Lung (tissue), 12 donors: ENCODE data around the gene NASP. TPM values are rescaled to one million over a fixed set of nuclear protein-coding genes. Genes with fewer than 3 reads are reported as not detected.

ENCODE experiments used
- ATAC-seq: fragments of 200-7000 bp; cut with Tn5 transposase; one replicate; pipeline ENCODE4 v1.9.1; 2020; ENCODE audit warnings: moderate number of reproducible peaks; ENCODE audit not compliant: insufficient read depth, low FRiP score
- DNase-seq, 3 donors: peaks; one replicate each; pipeline ENCODE4 v3.0.0-alpha.2; 2013 to 2017
- H3K27ac ChIP-seq, 2 donors: one replicate each; pipeline ENCODE4 v1.5.1; 2013; ENCODE audit warnings: mild to moderate bottlenecking in 2 of 2, moderate library complexity in 2 of 2, control low read depth in 1 of 2, inconsistent platforms in 1 of 2, low read depth in 1 of 2, low read length in 1 of 2
- H3K27me3 ChIP-seq, 3 donors: one replicate each; pipeline ENCODE4 v1.5.1; 2013; ENCODE audit warnings: low read length in 2 of 3; ENCODE audit not compliant: control insufficient read depth in 3 of 3, insufficient read depth in 3 of 3
- H3K36me3 ChIP-seq, 4 donors: one replicate each; pipeline ENCODE4 v1.5.1; 2013; ENCODE audit warnings: low read length in 4 of 4, mild to moderate bottlenecking in 1 of 4, moderate library complexity in 1 of 4; ENCODE audit not compliant: control insufficient read depth in 4 of 4, insufficient read depth in 4 of 4
- H3K4me1 ChIP-seq, 5 donors: one replicate each; pipeline ENCODE4 v1.5.1; 2013; ENCODE audit warnings: low read length in 5 of 5, mild to moderate bottlenecking in 2 of 5, moderate library complexity in 1 of 5; ENCODE audit not compliant: control insufficient read depth in 5 of 5, insufficient read depth in 5 of 5
- H3K4me3 ChIP-seq: one replicate; pipeline ENCODE4 v1.5.1; 2013; ENCODE audit warnings: mild to moderate bottlenecking, control low read depth, moderate library complexity
- H3K9ac ChIP-seq, 2 donors: one replicate each; pipeline ENCODE4 v1.5.1; 2013; ENCODE audit warnings: low read length in 2 of 2, control low read depth in 1 of 2; ENCODE audit not compliant: insufficient read depth in 1 of 2
- H3K9me3 ChIP-seq, 4 donors: one replicate each; pipeline ENCODE4 v1.5.1; 2013; ENCODE audit warnings: low read length in 3 of 4, mild to moderate bottlenecking in 1 of 4, moderate library complexity in 1 of 4; ENCODE audit not compliant: control insufficient read depth in 4 of 4, insufficient read depth in 3 of 4
- CTCF ChIP-seq: IDR thresholded peaks from 2 replicates; pipeline ENCODE4 v1.5.1; 2012; ENCODE audit warnings: mild to moderate bottlenecking; ENCODE audit errors: control extremely low read depth, extremely low read depth
- WGBS, 2 donors: extraction: QIAGEN DNeasy Blood & Tissue Kit; methylation state at CpG; one replicate each; pipeline ENCODE4 v1.1.7; 2013; 5-methylcytosine and 5-hydroxymethylcytosine counted together
- polyA plus RNA-seq, 2 donors: library from polyadenylated mRNA; stranded (reverse); fragments of 200-250 nt; gene quantifications; one replicate each; pipeline ENCODE4 v1.2.1, GENCODE V29; 2013
- total RNA-seq, 2 donors: library from RNA; depleted of rRNA in 1 of 2; stranded (reverse); fragments of >200 nt in 1 of 2; gene quantifications; one replicate each; pipeline ENCODE4 v1.2.1, GENCODE V29; 2014 to 2021
- donor health status: control.
- donor health status: control.
- donor health status: Bipolar disorder and iron deficiency.
- donor health status: healthy.
- donor health status: DM: yes; HTN: yes; CAD: no.

NASP gene
- total and polyA plus RNA-seq, 4 donors, result 56.8 to 110 (median 89.4) TPM

GRCh38 chr1:45544530-45544929, 39.3 kb upstream of the NASP start:
- peaks cover 0 to 7% (median 0%) of the 10 kb centered on the region in 5 donors for H3K4me1 ChIP-seq
- H3K27ac ChIP-seq, result peak overlapping the region in 1 of 2 donors; percentile 24
- ATAC-seq (no peak), DNase-seq (no peak)
- no peak for TF ChIP-seq CTCF
- H3K36me3 ChIP-seq, result no peaks in the 10 kb centered on the region
- H3K9me3 ChIP-seq, result no peaks in the 10 kb centered on the region
- H3K9ac ChIP-seq, result no peak overlapping the region
- no peaks in the 10 kb centered on the region for H3K27me3 ChIP-seq
- H3K4me3 ChIP-seq, result no peak overlapping the region
- 72 to 78% methylated on average over 4 of the region's 4 CpGs for WGBS, 2 donors

- no peaks in the 10 kb centered on the region for H3K9me3 ChIP-seq
- no peaks in the 10 kb centered on the region for H3K36me3 ChIP-seq
- H3K27ac ChIP-seq, result peak overlapping the region in 1 of 2 donors; percentile 13
- no peaks in the 10 kb centered on the region for H3K27me3 ChIP-seq
- peaks cover 0 to 7% (median 0%) of the 10 kb centered on the region in 5 donors for H3K4me1 ChIP-seq
- H3K9ac ChIP-seq, result no peak overlapping the region
- ATAC-seq, result no peak
- WGBS, 2 donors, result 40 to 44% methylated on average over 6 of the region's 6 CpGs
- DNase-seq, result no peak
- no peak for TF ChIP-seq CTCF
- H3K4me3 ChIP-seq, result no peak overlapping the region
Observed at GRCh38 chr1:45545019-45545493, 38.8 kb upstream of the NASP start.

GRCh38 chr1:45545553-45546310, 38.1 kb upstream of the NASP start:
- no peaks in the 10 kb centered on the region for H3K27me3 ChIP-seq
- H3K4me3 ChIP-seq, result no peak overlapping the region
- WGBS, 2 donors, result 83 to 87% methylated on average over 7 of the region's 7 CpGs
- no peak overlapping the region for H3K9ac ChIP-seq
- ATAC-seq, result no peak
- no peak for DNase-seq
- no peaks in the 10 kb centered on the region for H3K36me3 ChIP-seq
- no peaks in the 10 kb centered on the region for H3K9me3 ChIP-seq
- peaks cover 0 to 10% (median 0%) of the 10 kb centered on the region in 5 donors for H3K4me1 ChIP-seq
- TF ChIP-seq CTCF, result no peak
- peak overlapping the region in 1 of 2 donors; percentile 13 for H3K27ac ChIP-seq
